GM18498 (cell line): Measurements from ENCODE around the gene PMEPA1.
"Not testable (repeated sequence)": the region's sequence is repeated elsewhere in the genome, so short reads cannot be mapped to it uniquely, and the experiment has no call there.

Experiments
- ATAC-seq: cut with Tn5 transposase; IDR thresholded peaks from one replicate; pipeline ENCODE4 v1.9.1; 2021; ENCODE audit warnings: mild to moderate bottlenecking, moderate library complexity; ENCODE audit not compliant: unreplicated experiment

Gene PMEPA1

GRCh38 chr20:57653546-57653900 is 56.3 kb downstream of the PMEPA1 start:
- ATAC-seq = no peak

GRCh38 chr20:57652606-57653545 is 56.9 kb downstream of the PMEPA1 start:
- ATAC-seq = no peak

- ATAC-seq = no peak
Measured at GRCh38 chr20:57651881-57652605, 57.8 kb downstream of the PMEPA1 start.

GRCh38 chr20:57650756-57651483 is 58.9 kb downstream of the PMEPA1 start:
- no peak for ATAC-seq

- no peak for ATAC-seq
Measured at GRCh38 chr20:57650266-57650665, 59.5 kb downstream of the PMEPA1 start.

- ATAC-seq = no peak
Measured at GRCh38 chr20:57649617-57650015, 60.2 kb downstream of the PMEPA1 start.

- no peak for ATAC-seq
Measured at GRCh38 chr20:57648878-57649616, 60.8 kb downstream of the PMEPA1 start.

GRCh38 chr20:57647933-57648785 is 61.7 kb downstream of the PMEPA1 start:
- ATAC-seq = no peak

- no peak for ATAC-seq
Measured at GRCh38 chr20:57647006-57647932, 62.5 kb downstream of the PMEPA1 start.

GRCh38 chr20:57638895-57639236 is 70.9 kb downstream of the PMEPA1 start:
- no peak for ATAC-seq

- no peak for ATAC-seq
Measured at GRCh38 chr20:57638173-57638894, 71.5 kb downstream of the PMEPA1 start.

- no peak for ATAC-seq
Measured at GRCh38 chr20:57633945-57634491, 75.8 kb downstream of the PMEPA1 start.

GRCh38 chr20:57632286-57632685 is 77.5 kb downstream of the PMEPA1 start:
- no peak for ATAC-seq

GRCh38 chr20:57630061-57630460 is 79.8 kb downstream of the PMEPA1 start:
- ATAC-seq = no peak

GRCh38 chr20:57629491-57629901 is 80.3 kb downstream of the PMEPA1 start:
- ATAC-seq = not testable (repeated sequence)

- not testable (repeated sequence) for ATAC-seq
Measured at GRCh38 chr20:57628962-57629308, 80.9 kb downstream of the PMEPA1 start.

- no peak for ATAC-seq
Measured at GRCh38 chr20:57628047-57628961, 81.5 kb downstream of the PMEPA1 start.
